ENCODE results near the gene CSF3R.

- TF ChIP-seq CTCF (conservative IDR thresholded peaks at IDR 0.05; ENCODE audit: low read depth, low read length) (no peak), EZH2 (IDR thresholded peaks at IDR 0.05; ENCODE audit: low read length, unreplicated experiment) (no peak), EZH2phosphoT487 (IDR thresholded peaks at IDR 0.05; ENCODE audit: borderline replicate concordance, low read length) (no peak)
Observed at GRCh38 chr1:36481091-36481490, 1.6 kb downstream of the CSF3R start.

All from PC-3 (cell line).